Fibroblast of peridontal ligament (primary cell): ENCODE measurements around the gene CDHR5.
"Not testable (repeated sequence)": the region's sequence is repeated elsewhere in the genome, so short reads cannot be mapped to it uniquely, and the experiment has no call there.

ENCODE experiments used
- DNase-seq: peaks from one replicate; pipeline ENCODE4 v3.0.0-alpha.2; 2010; ENCODE audit errors: extremely low read depth

The CDHR5 gene

DNA sequence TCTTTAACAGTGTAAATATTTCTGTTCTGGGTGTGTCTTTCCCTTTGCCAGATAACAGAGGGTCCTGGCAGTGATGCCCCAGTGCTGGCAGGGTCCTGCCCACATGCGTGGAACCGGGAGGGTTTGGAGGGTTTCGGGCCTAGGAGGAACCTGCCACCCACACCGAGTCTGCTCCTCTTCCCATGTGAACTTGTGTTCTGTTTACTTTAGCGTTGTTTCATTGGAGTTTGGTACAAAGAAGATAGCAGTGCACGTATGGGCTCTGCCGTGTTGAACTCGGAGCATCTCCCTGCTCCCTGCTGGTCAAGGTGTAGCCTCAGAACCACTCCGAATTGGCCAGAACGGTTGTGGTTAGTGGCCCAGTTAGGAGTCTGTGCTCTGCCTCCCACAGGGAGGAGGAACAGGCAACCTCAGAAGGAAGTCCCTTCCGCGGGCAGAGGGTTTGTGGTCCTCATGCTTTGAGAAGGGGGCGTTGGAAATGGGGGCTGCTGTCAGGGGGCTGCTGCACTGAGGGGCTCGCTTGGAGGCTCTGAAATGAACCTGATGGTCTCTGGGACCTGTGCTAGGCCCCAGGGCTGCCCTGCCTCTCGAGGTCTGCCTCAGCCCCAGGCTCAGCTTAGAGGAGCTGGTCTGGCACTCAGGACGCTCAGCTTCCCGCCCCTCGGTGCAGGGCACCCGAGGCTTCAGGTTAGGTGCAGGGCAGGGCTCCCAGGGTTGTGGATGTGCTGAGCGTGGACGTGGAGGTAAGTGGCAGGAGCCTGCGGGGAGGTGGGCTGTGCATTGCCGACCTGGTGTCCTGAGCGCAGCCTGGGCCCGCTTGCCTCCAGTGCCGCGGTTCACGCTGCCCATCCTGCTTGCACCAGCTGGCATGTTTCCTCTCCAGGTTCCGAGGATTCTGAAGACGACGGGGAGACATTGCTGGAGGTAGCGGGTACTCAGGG, 38.1 kb downstream of the CDHR5 start:
- DNase-seq: no peak

DNA sequence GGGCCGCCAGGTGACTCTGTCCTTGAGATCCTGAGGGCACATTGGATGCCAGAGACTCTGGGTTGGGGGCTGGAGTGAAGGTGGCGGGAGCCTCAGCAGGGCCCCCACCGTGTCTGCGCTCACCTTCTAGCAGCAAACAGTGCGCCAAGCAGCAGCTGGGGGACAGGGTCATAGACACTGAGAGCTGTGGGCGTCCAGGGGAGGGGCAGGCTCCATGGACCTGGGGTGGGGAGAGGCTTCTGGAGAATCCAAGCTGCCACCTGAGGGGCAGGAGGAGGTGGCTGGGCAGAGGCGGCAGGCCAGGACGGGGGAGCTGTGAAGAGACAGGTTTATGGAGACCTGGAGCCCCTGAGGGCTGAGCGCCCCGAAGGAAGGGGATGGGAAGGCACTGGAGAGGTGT, 40.5 kb downstream of the CDHR5 start:
- no peak for DNase-seq

- no peak for DNase-seq
Measured at GRCh38 chr11:581752-582151, 43.0 kb downstream of the CDHR5 start.

DNA sequence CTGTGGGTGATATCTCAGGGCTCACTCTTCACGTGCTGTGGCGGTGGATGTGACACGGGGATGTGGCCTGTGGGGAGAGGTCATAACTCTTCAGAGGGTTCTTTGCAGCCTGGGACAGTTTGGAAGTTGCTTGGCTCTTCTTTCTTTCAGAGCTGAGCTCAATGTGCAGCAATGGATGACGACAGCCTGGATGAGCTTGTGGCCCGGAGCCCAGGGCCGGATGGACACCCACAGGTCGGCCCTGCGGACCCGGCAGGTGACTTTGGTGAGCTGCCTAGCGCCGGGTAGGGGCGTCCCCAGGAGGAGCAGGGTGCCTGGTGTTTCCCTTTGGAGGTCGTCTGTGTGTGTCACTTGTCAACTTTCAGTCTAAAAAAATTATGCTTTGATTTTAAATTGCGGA, 43.4 kb downstream of the CDHR5 start:
- DNase-seq: no peak

- DNase-seq: peak; percentile 7
Measured at GRCh38 chr11:579830-580601, 44.7 kb downstream of the CDHR5 start.

GRCh38 chr11:578276-579035, 46.3 kb downstream of the CDHR5 start:
- no peak for DNase-seq

DNA sequence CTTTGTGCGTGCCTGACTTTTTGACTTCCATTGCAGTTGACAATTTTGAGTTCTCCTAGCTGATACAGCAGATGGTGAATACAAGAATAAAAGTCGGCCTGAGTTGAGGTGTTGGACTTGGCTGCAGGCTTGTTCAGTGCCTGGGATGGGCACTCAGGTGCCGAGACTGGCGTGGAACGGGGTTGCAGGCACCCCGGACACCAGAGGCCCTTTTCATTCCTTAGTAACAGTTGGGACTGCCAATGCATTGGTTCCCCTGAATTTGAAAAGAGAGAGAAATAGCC, 47.2 kb downstream of the CDHR5 start:
- DNase-seq: no peak

DNA sequence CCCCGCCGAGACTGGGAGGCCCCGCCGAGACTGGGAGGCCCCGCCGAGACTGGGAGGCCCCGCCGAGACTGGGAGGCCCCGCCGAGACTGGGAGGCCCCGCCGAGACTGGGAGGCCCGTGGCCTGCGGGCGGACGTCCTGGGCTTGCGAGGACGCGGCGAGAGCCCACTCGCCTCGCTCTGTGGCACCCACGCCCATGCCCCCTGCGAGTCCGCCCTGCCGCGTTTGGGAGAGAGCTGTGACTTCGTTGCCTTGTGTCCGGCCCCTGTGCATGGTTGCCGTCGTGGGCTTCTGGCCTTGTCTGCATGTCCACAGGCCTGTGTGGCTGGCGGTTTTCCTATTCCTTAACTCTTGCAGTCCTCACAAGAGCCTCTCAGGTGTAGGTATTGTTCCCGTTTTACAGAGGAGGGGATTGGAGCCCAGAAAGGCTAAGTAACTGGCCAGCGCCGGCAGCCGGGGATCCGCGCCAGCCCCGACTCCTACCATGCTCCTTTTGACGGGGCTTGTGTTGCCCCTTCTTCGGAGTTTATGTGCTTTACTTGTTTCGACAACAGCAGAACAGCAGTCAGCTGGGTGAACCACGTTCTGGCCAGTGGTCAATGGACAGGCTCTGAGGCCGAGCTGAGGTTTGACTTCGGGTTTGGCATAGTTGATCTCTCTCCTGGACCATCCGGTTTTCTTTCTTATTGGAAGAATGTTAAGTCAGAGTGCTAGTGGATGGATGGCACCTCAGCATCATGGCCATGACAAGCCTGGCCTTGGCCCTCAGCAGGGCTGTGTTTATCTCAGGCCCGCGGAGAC, 47.7 kb downstream of the CDHR5 start:
- DNase-seq: peak; percentile 15

- peak; percentile 93 for DNase-seq
Measured at GRCh38 chr11:575996-576768, 48.6 kb downstream of the CDHR5 start, which contains the start of gene PHRF1. TSS of gene PHRF1 (plus strand) at chr11:576470. CDS start at chr11:581513, 5,043 bp downstream.

DNA sequence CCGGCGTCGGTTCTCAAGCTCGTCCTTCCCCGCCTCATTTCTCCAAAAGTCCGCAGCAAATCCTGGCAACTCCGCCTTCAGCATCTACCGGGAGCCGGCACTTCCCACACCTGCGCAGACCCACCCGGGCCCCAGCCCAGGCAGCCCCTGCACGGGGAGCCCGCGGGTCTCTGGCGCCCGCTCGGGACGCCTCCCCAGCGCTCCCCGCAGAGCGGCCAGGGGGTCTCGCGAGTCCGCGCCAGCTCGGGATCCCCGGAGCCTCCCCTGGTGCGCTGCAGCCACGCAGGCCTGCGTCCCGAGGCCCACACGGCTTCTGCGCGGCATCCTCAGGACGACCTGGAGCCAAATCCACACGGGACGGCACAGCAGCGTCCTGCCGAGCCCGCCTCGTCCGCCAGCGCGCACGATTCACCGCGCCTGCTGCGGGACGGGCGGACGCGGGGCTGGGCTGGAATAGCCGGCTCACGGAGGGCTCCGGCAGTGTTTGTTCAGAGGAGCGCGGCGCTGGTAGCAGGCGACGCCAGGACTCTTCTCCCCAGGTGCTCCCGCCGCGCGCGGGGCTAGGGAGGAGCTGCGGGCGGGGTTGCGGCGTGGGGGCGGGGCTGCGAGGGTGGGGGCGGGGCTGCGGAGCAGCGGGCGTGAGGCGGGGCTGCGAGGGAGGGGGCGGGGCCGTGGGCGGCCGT, 49.3 kb downstream of the CDHR5 start:
- peak; percentile 5 for DNase-seq

- DNase-seq: no peak
Measured at GRCh38 chr11:574632-575312, 50.0 kb downstream of the CDHR5 start.

- DNase-seq: not testable (repeated sequence)
Measured at GRCh38 chr11:574031-574570, 50.7 kb downstream of the CDHR5 start.

- DNase-seq: no peak
Measured at GRCh38 chr11:573146-573759, 51.5 kb downstream of the CDHR5 start.

GRCh38 chr11:571802-572185, 53.0 kb downstream of the CDHR5 start:
- DNase-seq: no peak

DNA sequence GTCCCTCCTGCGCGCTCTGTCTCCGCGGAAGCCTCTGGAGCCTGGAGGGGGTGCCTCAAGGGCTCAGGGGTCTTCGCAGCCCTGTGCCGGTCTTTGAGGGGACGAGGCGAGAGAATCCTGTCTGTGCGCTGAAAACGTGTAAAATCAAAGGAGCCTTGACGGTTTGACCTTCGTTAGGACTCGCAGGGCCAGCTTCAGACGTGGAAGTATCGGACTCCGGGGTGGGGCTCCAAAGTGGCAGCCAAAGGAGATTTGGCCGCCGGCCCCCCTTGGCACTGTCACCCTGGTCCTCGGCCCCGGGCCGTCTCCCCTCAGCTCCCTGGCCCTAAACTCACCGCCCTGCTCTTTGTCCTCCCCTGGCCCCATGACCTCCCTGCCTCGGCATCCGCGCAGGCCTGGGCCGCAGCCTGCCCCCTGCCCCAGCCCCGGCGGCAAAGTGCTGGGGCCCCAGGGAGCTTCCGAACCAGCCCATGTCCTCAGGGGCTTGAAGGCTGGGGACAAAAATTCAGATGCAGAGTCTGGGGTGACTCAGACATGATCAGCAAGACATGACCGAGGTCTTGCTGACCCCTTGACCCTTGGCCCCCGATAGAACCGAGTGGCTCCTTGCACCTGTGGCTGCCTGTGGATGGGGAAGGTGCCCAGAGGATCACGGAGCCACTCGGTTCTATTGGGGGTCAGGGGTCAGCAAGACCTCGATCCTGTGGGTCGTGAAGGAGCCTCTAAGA, 55.4 kb downstream of the CDHR5 start:
- no peak for DNase-seq

- peak; percentile 76 for DNase-seq
Measured at GRCh38 chr11:568306-569157, 56.2 kb downstream of the CDHR5 start.

DNA sequence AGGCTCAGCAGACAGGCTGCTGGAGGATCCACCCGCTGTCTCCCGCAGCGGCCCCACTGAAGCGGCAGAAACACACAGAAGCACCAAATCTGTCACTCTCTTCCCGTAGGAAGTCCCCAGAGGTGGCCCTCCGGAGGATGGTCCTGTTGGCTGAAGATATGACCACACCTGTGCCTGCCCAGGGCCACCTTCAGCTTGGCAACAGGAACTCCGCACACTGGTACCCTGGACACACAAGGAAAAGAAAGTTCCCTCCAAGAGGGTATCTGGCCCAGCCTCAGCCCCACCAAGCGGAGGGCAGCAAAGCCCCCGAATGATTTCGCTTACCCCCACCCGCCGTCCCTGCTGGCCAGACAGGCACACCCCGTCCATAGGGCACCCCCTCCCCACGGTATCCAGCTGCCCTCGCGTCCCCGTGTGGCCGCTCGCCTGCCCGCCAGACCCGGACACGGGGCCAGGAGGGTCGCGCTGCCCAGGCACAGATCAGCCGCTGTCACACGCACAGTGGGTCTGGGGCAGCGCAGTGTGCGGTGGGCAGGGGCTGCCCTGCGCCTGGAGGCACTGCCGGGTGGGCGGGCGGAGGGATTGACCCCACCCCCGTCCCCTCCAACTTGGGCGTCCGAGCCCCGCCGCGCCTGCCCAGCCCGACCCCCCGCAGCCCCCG, 57.0 kb downstream of the CDHR5 start:
- DNase-seq: no peak
